Measurements from ENCODE around the gene BTBD19. TPM values are rescaled to one million over a fixed set of nuclear protein-coding genes. Genes with fewer than 3 reads are reported as not detected.

The BTBD19 gene
- total and polyA plus RNA-seq, 9 of the 15 experiments (the other 6 are each of a cell fraction or from before 2014, with no cell fraction given) = 0.22 to 2.0 (median 0.95) TPM

DNA sequence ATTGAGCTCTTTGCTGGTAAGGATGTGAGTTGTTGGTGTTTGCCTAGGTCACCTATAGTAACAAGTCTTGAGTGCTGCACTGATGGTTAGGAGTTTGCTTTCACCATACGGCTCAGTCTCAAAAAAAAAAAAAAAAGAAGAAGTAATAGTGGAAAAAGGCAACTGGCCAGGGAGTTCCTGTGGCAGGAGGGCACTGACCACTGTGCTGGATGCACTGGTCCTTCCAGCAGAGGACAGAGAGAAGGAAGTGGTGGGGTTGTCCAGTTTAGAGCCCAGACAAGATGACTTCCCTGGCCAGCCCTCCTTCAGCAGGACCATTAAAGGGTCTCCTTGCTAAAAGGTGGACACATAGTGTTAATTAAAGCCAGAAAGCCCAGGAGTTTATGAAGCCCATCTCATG lies 46.6 kb downstream of the BTBD19 start:
- H3K4me1 ChIP-seq (replicated peaks in 1 of 2; ENCODE audit: control insufficient read depth in 2 of 2, insufficient read depth in 2 of 2, low read length in 2 of 2) = no peaks in the 10 kb centered on the region
- no peak for ATAC-seq
- no peak for FAIRE-seq
- H3K4me2 ChIP-seq (ENCODE audit: insufficient read depth, low read length) = no peak overlapping the region
- H3K9me3 ChIP-seq (replicated peaks; ENCODE audit: control insufficient read depth, insufficient read depth, low read depth, low read length) = no peaks in the 10 kb centered on the region
- DNase-seq (ENCODE audit: extremely low read depth in 1 of 4, low spot score in 3 of 4) = no peak
- no peaks in the 10 kb centered on the region for H3K79me2 ChIP-seq (ENCODE audit: control insufficient read depth, insufficient read depth, low read length)
- H3K27ac ChIP-seq (ENCODE audit: extremely low read depth, low read depth, low read length) = no peak overlapping the region
- H3K4me3 ChIP-seq = no peak overlapping the region
- H3K9me1 ChIP-seq (ENCODE audit: control insufficient read depth, insufficient read depth, low read length) = no peaks in the 10 kb centered on the region
- no TSS peak for BruUV-seq (replicated peaks)
- WGBS (ENCODE audit: insufficient coverage, low coverage, missing lambda C conversion rate) = 100% methylated on average over 1 of the region's 1 CpG
- POLR2A ChIA-PET = interaction anchor here (0.8 to 2.6 kb wide), 3 partner anchors 11 to 36 kb away, joined by 3 to 11 read pairs (median 4); no protein-coding TSS in a partner anchor
- peaks cover 56% of the 10 kb centered on the region for H3K36me3 ChIP-seq (ENCODE audit: control insufficient read depth, insufficient read depth, low read length)
- no peak overlapping the region for H3K9ac ChIP-seq (ENCODE audit: insufficient read depth in 1 of 2, low read depth in 2 of 2, low read length in 2 of 2)
- no peaks in the 10 kb centered on the region for H4K20me1 ChIP-seq (replicated peaks; ENCODE audit: control insufficient read depth, insufficient read depth, low read length)
- no peak overlapping the region for H2AFZ ChIP-seq (ENCODE audit: low read depth, low read length)
- in situ Hi-C loops (cut with MboI) = no loop called here
- no peaks in the 10 kb centered on the region for H3K27me3 ChIP-seq (ENCODE audit: control insufficient read depth in 2 of 2, insufficient read depth in 2 of 2, low read length in 2 of 2)
- intact Hi-C loops (cut with micrococcal nuclease) = no loop called here
- CTCF ChIA-PET (ENCODE audit: low intra/inter-chr PET ratio) = no interaction called here
- TF ChIP-seq PHF20 (IDR thresholded peaks at IDR 0.05; ENCODE audit: partially characterized antibody) (no peak), PRMT5 (CRISPR knock-in tag; IDR thresholded peaks at IDR 0.05) (no peak), SLC30A9 (CRISPR knock-in tag; IDR thresholded peaks at IDR 0.05) (no peak), SAFB2 (IDR thresholded peaks at IDR 0.05; ENCODE audit: borderline replicate concordance, low read depth, low read length, severe bottlenecking) (no peak), KDM4B (IDR thresholded peaks at IDR 0.05; ENCODE audit: borderline replicate concordance in 2 of 2, low read depth in 1 of 2) (no peak), NCOR1 (IDR thresholded peaks at IDR 0.05) (no peak), STAG1 (CRISPR knock-in tag; IDR thresholded peaks at IDR 0.05; ENCODE audit: borderline replicate concordance) (no peak), ZC3H11A (IDR thresholded peaks at IDR 0.05; ENCODE audit: low read depth, low read length) (no peak), ESRRA (IDR thresholded peaks at IDR 0.05; ENCODE audit: borderline replicate concordance, low read depth) (no peak), CBFA2T3 (IDR thresholded peaks at IDR 0.05) (no peak), ZNF764 (CRISPR knock-in tag; IDR thresholded peaks at IDR 0.05; ENCODE audit: low read depth) (no peak), POU5F1 (IDR thresholded peaks at IDR 0.05; ENCODE audit: borderline replicate concordance, low read depth, low read length, partially characterized antibody) (no peak), HDAC8 (tag; IDR thresholded peaks at IDR 0.05) (no peak)
- TF ChIP-seq, protein P1, sequence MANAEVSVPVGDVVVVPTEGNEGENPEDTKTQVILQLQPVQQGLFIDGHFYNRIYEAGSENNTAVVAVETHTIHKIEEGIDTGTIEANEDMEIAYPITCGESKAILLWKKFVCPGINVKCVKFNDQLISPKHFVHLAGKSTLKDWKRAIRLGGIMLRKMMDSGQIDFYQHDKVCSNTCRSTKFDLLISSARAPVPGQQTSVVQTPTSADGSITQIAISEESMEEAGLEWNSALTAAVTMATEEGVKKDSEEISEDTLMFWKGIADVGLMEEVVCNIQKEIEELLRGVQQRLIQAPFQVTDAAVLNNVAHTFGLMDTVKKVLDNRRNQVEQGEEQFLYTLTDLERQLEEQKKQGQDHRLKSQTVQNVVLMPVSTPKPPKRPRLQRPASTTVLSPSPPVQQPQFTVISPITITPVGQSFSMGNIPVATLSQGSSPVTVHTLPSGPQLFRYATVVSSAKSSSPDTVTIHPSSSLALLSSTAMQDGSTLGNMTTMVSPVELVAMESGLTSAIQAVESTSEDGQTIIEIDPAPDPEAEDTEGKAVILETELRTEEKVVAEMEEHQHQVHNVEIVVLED (CRISPR knock-in tag; IDR thresholded peaks at IDR 0.05) = no peak
- TF ChIP-seq, protein P2, sequence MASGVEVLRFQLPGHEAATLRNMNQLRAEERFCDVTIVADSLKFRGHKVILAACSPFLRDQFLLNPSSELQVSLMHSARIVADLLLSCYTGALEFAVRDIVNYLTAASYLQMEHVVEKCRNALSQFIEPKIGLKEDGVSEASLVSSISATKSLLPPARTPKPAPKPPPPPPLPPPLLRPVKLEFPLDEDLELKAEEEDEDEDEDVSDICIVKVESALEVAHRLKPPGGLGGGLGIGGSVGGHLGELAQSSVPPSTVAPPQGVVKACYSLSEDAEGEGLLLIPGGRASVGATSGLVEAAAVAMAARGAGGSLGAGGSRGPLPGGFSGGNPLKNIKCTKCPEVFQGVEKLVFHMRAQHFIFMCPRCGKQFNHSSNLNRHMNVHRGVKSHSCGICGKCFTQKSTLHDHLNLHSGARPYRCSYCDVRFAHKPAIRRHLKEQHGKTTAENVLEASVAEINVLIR (CRISPR knock-in tag; IDR thresholded peaks at IDR 0.05) = no peak
- TF ChIP-seq, protein P3, sequence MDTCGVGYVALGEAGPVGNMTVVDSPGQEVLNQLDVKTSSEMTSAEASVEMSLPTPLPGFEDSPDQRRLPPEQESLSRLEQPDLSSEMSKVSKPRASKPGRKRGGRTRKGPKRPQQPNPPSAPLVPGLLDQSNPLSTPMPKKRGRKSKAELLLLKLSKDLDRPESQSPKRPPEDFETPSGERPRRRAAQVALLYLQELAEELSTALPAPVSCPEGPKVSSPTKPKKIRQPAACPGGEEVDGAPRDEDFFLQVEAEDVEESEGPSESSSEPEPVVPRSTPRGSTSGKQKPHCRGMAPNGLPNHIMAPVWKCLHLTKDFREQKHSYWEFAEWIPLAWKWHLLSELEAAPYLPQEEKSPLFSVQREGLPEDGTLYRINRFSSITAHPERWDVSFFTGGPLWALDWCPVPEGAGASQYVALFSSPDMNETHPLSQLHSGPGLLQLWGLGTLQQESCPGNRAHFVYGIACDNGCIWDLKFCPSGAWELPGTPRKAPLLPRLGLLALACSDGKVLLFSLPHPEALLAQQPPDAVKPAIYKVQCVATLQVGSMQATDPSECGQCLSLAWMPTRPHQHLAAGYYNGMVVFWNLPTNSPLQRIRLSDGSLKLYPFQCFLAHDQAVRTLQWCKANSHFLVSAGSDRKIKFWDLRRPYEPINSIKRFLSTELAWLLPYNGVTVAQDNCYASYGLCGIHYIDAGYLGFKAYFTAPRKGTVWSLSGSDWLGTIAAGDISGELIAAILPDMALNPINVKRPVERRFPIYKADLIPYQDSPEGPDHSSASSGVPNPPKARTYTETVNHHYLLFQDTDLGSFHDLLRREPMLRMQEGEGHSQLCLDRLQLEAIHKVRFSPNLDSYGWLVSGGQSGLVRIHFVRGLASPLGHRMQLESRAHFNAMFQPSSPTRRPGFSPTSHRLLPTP (IDR thresholded peaks at IDR 0.05; ENCODE audit: borderline replicate concordance, extremely low read depth, insufficient read length) = no peak
- TF ChIP-seq, protein P4, sequence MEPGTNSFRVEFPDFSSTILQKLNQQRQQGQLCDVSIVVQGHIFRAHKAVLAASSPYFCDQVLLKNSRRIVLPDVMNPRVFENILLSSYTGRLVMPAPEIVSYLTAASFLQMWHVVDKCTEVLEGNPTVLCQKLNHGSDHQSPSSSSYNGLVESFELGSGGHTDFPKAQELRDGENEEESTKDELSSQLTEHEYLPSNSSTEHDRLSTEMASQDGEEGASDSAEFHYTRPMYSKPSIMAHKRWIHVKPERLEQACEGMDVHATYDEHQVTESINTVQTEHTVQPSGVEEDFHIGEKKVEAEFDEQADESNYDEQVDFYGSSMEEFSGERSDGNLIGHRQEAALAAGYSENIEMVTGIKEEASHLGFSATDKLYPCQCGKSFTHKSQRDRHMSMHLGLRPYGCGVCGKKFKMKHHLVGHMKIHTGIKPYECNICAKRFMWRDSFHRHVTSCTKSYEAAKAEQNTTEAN (CRISPR knock-in tag; IDR thresholded peaks at IDR 0.05) = no peak

Data from K562 (cell line).